Skeletal muscle cell (primary cell): ENCODE results near the gene MGAT4B.

Source experiments
- DNase-seq: peaks from one replicate; pipeline ENCODE4 v3.0.0-alpha.2; 2010; ENCODE audit warnings: low read depth
- H3K4me3 ChIP-seq: 2 replicates; pipeline ENCODE4 v1.5.1; 2011; ENCODE audit warnings: low read depth, mild to moderate bottlenecking, control low read depth, low read length, moderate library complexity

The MGAT4B gene

GRCh38 chr5:179828756-179829421 is 22.2 kb upstream of the MGAT4B start:
- DNase-seq: no peak
- no peak overlapping the region for H3K4me3 ChIP-seq

GRCh38 chr5:179827680-179828079 is 21.0 kb upstream of the MGAT4B start:
- DNase-seq: peak; percentile 26
- H3K4me3 ChIP-seq: no peak overlapping the region

- DNase-seq: no peak
- H3K4me3 ChIP-seq: no peak overlapping the region
Observed at GRCh38 chr5:179825655-179826182, 19.1 kb upstream of the MGAT4B start.

DNA sequence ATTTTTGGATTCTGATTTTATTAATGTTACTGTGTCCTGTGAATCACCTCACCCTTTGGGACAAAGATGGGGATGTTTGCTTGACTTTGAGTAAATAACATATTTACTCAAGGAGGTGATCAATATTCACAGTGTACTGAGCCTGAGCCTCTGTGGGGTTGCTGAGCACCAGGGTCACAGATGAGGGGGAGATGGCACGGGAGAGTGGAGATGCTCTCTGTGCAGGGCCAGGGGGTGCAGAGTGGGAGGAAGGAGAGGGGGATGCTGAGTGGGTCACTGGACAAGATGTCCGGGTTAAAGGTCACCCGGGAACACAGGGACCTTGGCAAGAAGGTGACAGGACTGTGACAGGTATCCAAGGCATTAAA is 18.1 kb upstream of the MGAT4B start:
- no peak for DNase-seq
- H3K4me3 ChIP-seq: no peak overlapping the region

DNA sequence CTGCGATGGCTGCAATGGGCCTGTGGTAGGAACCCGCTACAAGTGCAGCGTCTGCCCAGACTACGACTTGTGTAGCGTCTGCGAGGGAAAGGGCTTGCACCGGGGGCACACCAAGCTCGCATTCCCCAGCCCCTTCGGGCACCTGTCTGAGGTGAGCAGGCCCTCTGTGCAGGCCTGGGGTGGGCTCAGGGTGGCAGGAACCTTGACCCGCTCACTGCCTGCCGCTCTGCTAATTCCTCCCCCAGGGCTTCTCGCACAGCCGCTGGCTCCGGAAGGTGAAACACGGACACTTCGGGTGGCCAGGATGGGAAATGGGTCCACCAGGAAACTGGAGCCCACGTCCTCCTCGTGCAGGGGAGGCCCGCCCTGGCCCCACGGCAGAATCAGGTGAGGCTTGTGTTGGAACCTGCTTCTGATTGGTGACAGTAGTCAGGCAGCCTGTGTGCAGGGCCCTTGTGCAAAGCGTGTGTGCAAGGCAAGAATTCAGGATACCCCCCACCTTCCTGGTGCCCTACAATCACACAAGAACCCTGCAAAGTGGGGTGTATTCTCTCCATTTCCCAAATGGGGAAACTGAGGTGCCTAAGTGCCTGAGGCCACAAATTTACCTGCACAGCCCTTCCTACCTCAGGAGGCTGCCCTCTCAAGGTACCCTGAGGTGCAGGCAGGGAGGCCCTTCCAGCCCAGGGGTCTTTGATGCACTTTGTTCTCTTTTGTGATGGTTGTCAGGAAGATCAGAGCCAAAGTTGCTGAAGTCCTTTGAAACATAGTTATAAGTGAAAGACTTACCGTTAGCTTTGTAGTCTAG is 17.5 kb upstream of the MGAT4B start:
- H3K4me3 ChIP-seq: no peak overlapping the region
- no peak for DNase-seq

DNA sequence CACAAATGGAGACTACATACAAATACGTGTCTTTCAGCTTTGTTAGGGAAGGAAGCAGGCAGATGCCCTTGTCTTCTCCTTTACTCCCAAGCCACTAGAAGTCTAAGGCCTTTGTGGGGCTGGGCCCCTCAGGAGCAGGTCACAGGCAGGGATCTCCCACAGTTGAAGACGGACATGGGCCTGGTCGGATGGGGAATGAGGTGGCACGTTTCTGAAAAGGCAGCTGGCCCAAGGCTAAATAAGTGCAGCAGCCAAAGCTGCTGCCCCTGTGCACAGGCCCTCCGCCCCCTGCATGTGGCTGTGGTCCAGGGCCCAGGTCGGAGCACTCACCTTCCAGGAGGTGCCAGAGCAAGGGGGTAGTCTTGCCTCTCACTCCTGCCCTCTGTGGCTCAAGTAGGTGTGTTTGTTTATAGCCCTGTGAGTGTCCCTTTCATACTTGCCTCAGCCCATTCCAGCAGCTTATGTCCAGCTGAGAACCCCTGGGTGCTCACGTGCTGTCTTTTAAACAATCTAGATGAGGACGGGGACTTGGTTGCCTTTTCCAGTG is 15.9 kb upstream of the MGAT4B start:
- peak overlapping the region; percentile 97 for H3K4me3 ChIP-seq
- no peak for DNase-seq

- DNase-seq: no peak
- H3K4me3 ChIP-seq: peak overlapping the region; percentile 97
Observed at GRCh38 chr5:179822059-179822432, 15.4 kb upstream of the MGAT4B start.

- H3K4me3 ChIP-seq: peak overlapping the region; percentile 97
- peak; percentile 88 for DNase-seq
Observed at GRCh38 chr5:179821298-179822058, 14.8 kb upstream of the MGAT4B start.

DNA sequence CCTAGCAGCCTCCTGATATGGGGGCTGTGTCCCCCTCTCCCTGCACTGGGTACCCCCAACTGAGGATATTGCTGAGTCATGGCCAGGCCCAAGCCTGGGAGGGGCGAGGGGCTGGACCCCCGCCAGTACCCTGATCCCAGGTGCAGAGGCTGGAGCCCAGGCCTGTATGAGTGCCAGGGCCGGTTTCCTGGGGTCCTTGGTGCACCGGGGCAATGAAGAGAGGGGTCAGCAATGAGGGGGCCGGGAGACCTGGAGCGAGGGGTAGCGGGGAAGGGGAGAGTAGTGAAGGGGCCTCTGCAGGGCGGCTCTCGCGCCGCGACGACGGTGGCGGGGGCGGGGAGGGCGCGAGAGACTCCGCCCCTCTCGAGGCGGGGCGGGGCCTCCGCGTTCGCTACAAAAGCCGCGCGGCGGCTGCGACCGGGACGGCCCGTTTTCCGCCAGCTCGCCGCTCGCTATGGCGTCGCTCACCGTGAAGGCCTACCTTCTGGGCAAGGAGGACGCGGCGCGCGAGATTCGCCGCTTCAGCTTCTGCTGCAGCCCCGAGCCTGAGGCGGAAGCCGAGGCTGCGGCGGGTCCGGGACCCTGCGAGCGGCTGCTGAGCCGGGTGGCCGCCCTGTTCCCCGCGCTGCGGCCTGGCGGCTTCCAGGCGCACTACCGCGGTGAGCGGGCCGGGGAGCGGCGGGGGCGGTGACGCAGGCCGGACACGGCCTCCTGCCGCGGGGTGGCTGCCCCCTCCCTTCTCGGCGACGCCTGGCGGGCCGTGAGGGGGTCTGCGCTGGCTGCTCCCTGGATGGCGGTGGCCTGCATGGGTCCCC is 14.0 kb upstream of the MGAT4B start, which contains the start of gene SQSTM1:
SQSTM1 (plus strand) TSS at position 423 of the 815 bp plus-strand sequence; CDS start at position 455, 32 bp downstream.
- peak; percentile 32 for DNase-seq
- H3K4me3 ChIP-seq: peak within 1 kb of the TSS; percentile 97

- H3K4me3 ChIP-seq: peak overlapping the region; percentile 97
- DNase-seq: no peak
Observed at GRCh38 chr5:179820127-179820482, 13.4 kb upstream of the MGAT4B start.

DNA sequence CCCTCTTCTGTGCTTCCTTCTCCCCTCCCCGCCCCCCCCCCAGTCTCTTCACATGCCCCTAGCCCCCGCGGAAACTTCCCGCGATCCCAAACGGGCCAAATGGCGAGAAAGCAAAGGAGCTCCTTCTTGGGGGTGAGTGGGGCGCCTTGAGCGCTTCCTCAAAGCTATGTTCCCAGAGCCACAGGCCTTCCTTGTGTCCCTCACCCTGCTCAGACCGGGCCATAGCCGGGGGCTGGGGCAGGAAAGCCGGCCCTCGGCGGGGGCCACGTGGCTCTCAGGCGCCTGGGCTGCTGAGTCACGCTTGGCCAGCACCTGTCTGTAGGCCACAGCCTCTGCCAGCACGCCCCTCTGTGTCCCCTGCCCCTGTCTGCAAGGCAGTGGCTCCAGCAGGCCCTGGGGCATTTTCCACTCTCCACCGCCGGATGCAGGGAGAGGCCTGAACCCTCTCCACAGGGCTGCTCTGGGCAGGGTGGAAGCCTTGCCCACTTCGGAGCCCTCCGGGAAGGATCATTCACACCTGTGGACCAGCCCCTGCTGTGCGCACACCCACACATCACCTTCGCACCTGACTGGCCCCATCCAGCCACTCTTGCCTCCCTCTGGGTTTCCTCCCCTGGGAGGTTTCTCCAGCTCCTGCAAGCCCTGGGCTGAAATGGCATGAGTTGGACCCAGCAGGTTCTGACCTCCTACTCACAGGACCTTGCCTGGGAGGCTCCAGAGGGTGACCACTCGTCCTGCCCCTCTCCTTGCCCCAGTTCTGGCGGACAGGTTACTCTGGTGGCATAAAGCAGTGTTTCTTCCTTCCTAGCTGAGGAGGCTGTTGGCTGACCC is 12.8 kb upstream of the MGAT4B start:
- H3K4me3 ChIP-seq: peak overlapping the region; percentile 27

DNA sequence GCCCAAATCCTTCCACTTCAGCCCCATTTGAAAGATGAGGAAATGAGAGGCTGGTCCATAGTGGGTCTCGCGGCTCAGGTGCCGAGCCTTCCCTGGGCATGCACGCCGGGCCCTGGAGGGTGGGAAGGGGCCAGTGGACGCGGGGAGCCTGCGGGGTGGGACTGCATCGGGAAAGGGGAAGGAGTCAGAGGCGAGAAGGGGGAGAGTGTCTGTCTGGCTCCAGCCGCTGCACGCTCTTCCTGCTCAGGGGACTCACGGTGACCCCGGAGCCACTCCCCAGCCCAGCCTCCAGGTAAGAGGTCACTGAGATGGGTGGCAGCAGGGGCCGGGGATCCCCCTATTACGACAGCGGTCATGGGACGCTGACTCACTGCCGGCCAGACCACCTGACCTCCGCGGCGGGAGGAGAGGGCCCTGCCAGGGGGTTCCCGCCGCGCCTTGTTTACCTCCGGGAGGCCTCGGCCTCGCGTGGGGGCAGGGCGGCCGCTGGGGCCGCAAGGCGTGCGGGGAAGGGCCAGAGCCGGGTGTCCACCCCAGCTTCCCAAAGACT is 12.2 kb upstream of the MGAT4B start:
- H3K4me3 ChIP-seq: peak overlapping the region; percentile 27
- peak; percentile 82 for DNase-seq

More for the DNA sequence above, 12.8 kb upstream of the MGAT4B start:
- DNase-seq: peak; percentile 31

DNA sequence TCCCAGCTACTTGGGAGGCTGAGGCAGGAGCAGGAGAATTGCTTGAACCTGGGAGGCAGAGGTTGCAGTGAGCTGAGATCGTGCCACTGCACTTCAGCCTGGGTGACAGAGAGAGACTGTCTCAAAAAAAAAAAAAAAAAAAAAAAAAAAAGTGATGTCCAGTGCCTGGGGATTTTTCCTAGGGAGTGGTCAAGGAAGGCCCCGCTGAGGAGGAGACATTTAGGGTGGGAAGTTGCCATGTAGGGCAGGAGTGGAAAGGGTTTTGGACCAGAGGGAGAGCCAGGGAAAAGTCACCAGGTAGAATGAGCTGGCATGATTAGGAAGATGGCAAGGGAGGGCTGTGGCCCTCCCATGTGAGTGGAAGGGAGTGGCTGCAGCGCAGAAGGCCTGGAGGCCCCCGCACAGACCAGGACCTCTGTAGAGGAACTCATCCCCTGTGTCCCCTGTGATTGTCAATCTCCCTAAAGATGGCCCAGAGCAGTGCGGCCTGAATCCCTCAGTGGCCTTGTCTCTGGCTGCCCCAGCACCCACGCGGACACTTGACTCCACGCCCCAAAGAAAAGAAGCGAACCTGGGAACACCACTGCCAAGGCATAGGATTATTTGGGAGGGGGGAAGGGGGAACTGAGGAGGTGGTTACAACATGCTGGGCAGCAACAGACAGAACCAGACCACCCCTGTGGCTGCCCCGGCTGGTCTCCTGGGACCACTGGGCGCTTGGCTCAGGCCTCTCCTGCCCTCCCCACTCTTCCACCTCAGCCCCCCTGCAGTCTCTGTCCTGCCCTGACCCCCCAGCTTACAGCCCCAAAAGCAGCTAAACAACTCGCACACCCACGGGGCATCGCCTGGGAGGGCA is 11.5 kb upstream of the MGAT4B start:
- no peak for DNase-seq
- H3K4me3 ChIP-seq: no peak overlapping the region

- no peak overlapping the region for H3K4me3 ChIP-seq
- DNase-seq: no peak
Observed at GRCh38 chr5:179817470-179817840, 10.8 kb upstream of the MGAT4B start.

- peak overlapping the region; percentile 41 for H3K4me3 ChIP-seq
- DNase-seq: no peak
Observed at GRCh38 chr5:179816796-179817469, 10.3 kb upstream of the MGAT4B start.

DNA sequence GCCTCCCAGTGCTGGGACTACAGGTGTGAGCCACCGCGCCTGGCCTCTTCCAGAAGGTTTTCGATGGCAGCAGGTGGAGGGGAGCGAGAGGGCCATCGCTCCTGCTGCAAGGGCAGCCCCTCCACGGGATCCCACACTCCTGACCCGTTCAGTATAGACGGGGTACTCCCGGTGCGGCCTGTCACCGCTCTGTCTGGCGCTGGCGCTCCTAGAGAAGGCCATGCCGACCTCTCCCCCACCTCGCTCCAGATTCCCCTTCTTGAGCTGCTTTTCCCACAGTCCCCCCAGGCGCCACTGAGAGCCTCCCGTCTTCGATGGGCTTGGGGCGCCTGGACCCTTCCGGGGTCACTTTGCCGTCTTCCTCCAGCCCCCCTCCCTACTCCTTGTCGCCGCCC is 9.7 kb upstream of the MGAT4B start:
- H3K4me3 ChIP-seq: peak overlapping the region; percentile 41
- no peak for DNase-seq
